Stomach smooth muscle (tissue), 2 donors: ENCODE measurements around the gene LENEP.
"Not testable (repeated sequence)": the region's sequence is repeated elsewhere in the genome, so short reads cannot be mapped to it uniquely, and the experiment has no call there.

Source experiments
- H3K27ac ChIP-seq: one replicate; pipeline ENCODE4 v1.7.0; 2013; ENCODE audit warnings: mild to moderate bottlenecking, low read length, inconsistent platforms
- H3K27me3 ChIP-seq, 2 donors: one replicate each; pipeline ENCODE4 v1.7.0; 2013; ENCODE audit warnings: low read length in 2 of 2; ENCODE audit not compliant: insufficient read depth in 2 of 2, control insufficient read depth in 1 of 2
- H3K36me3 ChIP-seq, 2 donors: one replicate each; pipeline ENCODE4 v1.7.0; 2013; ENCODE audit warnings: low read length in 2 of 2; ENCODE audit not compliant: control insufficient read depth in 2 of 2, insufficient read depth in 2 of 2
- H3K4me1 ChIP-seq: one replicate; pipeline ENCODE4 v1.7.0; 2013; ENCODE audit warnings: low read length; ENCODE audit not compliant: control insufficient read depth, insufficient read depth
- H3K4me3 ChIP-seq, 2 donors: one replicate each; pipeline ENCODE4 v1.7.0; 2013; ENCODE audit warnings: low read length in 2 of 2
- H3K9ac ChIP-seq, 2 donors: one replicate each; pipeline ENCODE4 v1.7.0; 2013; ENCODE audit warnings: low read length in 2 of 2, mild to moderate bottlenecking in 1 of 2
- H3K9me3 ChIP-seq, 2 donors: one replicate each; pipeline ENCODE4 v1.7.0; 2013; ENCODE audit warnings: low read length in 2 of 2; ENCODE audit not compliant: control insufficient read depth in 2 of 2
- donor health status: healthy.
- donor health status: Pancreatic carcinoma.

The LENEP gene

DNA sequence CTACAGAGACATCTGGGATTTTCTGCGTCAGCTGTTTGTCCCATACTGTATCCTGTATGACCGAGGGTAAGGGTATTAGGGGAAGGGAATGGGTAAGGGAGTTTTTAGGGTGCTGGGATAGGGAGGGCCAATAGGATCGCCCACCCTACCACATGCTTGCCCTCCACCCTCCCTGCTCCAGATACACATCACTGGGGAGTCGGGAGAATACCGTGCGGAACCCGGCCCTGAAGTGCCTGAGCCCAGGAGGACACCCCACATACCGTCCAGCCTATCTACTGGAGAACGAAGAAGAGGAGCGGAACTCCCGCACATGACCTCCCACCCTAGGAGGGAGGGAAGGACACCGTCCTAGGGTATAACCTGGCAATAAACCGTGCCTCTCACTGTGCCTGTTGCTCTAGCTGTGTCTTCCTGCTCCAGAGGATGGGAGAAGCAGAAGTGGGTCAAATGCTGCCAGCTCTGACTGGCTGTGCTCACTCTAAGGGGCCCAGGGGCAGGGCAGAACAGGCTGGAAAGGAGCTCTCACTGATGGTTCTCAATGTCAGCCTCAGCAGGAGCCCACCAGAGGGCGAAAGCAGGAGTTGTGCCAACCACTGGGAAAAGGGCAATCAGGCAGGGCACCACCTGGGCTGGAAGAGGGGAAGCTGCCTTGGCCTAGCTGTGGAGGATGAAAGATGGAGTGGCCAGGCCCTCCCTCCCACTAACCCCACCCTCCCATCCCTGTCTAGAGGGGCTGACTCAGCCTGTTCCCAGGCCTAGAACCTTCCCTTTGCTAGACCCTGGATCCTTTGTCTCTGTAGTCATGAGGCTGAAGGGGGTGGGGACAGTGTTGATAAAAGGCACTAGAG is 440 bp upstream of the LENEP start:
- Histone ChIP-seq H3K4me3 (no peak overlapping the region), H3K4me1 (peaks cover 3% of the 10 kb centered on the region), H3K36me3 (peaks cover 20 to 29% of the 10 kb centered on the region in 2 donors), H3K27me3 (no peaks in the 10 kb centered on the region), H3K9me3 (no peaks in the 10 kb centered on the region), H3K9ac (no peak overlapping the region), H3K27ac (no peak overlapping the region)

DNA sequence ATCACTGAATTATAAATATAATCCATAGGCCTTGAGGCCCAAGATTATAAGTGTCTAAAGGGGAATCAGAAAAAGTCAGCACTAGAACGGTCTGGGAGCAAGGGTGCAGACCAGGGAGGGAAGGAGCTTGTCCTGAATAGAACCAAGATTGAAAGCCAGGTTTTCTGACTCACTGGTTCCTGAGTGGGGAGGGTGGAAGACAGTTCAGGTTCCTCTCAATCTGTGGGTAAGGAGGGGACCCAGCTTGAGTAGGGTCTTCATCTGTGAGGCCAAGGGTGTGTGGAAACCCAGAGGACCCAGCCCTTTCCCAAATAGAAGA is 842 bp downstream of the LENEP start:
- no peaks in the 10 kb centered on the region for H3K9me3 ChIP-seq
- peak overlapping the region in 1 of 2 donors; percentile 36 for H3K9ac ChIP-seq
- H3K27me3 ChIP-seq = no peaks in the 10 kb centered on the region
- no peak overlapping the region for H3K27ac ChIP-seq
- peaks cover 8% of the 10 kb centered on the region for H3K4me1 ChIP-seq
- H3K4me3 ChIP-seq = no peak overlapping the region
- H3K36me3 ChIP-seq = peaks cover 14 to 16% of the 10 kb centered on the region in 2 donors

DNA sequence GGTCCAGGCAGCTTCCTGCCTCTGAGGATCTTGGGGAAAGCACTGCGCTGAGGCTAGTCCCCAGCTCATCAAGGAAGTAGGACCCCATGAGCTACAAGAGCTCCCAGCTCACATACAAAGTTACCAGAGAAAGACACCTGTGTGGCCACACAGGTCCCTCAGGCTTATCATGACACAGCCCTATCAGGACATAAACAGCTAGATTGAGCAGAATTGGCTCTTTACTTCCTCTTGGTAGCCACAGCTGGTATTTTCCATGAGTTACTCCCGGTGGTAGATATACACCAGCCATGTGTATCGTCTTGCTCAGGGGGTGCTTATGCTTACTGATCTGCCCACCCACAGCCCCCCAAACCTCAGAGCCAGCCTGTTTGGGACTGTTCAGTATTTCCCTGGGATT is 1.2 kb downstream of the LENEP start:
- Histone ChIP-seq H3K9me3 (no peaks in the 10 kb centered on the region), H3K4me1 (peaks cover 10% of the 10 kb centered on the region), H3K27me3 (no peaks in the 10 kb centered on the region), H3K36me3 (peaks cover 12% of the 10 kb centered on the region in 2 donors), H3K27ac (no peak overlapping the region), H3K9ac (peak overlapping the region in 1 of 2 donors; percentile 36), H3K4me3 (no peak overlapping the region)

GRCh38 chr1:154995301-154995983 is 2.1 kb downstream of the LENEP start:
- not testable (repeated sequence) for H3K36me3 ChIP-seq, H3K27ac ChIP-seq, H3K9me3 ChIP-seq, H3K9ac ChIP-seq, H3K27me3 ChIP-seq, H3K4me3 ChIP-seq
- H3K4me1 ChIP-seq = peaks cover 19% of the 10 kb centered on the region

DNA sequence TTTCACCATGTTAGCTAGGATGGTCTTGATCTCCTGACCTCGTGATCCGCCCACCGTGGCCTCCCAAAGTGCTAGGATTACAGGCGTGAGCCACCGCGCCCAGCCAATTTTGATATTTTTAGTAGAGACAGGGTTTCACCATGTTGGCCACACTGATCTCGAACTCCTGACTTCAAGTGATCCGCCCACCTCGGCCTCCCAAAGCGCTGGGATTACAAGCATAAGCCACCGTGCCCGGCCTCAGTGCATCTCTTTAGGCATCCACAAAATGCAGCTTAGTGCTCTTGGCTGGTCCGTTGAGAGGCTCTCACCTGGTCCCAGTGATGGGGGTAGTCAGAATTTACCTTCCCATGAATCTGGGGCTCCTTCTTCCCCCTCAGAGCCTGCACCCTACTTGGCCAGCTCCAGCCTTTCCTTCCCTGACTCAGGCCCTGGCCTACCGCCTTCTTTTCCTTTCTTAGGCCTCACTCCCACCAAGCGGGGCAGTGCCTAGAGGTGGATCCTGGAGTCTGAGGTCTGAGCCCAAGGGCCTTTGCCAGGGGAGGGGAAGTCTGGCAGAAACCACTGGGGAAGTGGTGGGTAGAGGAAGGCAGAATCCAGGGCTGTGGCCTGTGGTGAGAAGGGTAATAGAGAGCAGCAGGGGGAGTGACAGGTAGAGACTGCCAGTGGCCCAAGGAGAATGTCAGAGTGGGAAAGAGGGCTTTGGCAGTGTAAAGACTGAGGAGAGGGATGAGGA is 3.7 kb downstream of the LENEP start:
- Histone ChIP-seq H3K27me3 (no peaks in the 10 kb centered on the region), H3K27ac (no peak overlapping the region), H3K4me3 (no peak overlapping the region), H3K36me3 (peaks cover 3 to 4% of the 10 kb centered on the region in 2 donors), H3K9me3 (no peaks in the 10 kb centered on the region), H3K9ac (no peak overlapping the region), H3K4me1 (peaks cover 22% of the 10 kb centered on the region)

DNA sequence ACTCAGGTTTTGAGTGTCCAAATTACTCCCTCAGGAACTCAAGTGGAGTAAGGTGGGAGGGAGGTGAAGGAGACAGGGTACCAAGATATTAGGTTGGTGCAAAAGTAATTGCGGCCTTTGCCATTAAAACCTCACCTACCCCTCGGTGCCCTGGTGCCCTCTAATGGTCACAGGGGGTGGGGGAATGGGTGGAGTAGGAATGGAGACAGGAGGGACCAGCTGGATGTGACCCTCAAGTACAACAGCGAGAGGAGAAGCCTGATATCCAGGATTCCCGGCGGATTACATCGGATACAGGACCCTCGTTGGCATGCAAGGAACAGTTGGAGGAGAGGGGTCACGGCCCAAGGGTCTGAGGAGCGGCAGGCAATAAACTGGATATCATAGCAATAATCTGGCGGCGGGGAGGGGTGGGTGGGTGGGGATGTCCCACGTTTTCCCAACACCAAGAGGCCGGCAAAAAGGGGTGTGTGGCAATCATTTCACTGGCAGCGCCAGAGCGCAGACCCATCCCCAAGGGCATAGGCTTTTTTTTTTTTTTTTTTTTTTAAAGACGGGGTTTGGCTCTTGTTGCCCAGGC is 4.9 kb downstream of the LENEP start:
- Histone ChIP-seq H3K27me3 (no peaks in the 10 kb centered on the region), H3K9ac (no peak overlapping the region), H3K36me3 (no peaks in the 10 kb centered on the region), H3K27ac (no peak overlapping the region), H3K4me1 (peaks cover 22% of the 10 kb centered on the region), H3K4me3 (no peak overlapping the region), H3K9me3 (no peaks in the 10 kb centered on the region)

DNA sequence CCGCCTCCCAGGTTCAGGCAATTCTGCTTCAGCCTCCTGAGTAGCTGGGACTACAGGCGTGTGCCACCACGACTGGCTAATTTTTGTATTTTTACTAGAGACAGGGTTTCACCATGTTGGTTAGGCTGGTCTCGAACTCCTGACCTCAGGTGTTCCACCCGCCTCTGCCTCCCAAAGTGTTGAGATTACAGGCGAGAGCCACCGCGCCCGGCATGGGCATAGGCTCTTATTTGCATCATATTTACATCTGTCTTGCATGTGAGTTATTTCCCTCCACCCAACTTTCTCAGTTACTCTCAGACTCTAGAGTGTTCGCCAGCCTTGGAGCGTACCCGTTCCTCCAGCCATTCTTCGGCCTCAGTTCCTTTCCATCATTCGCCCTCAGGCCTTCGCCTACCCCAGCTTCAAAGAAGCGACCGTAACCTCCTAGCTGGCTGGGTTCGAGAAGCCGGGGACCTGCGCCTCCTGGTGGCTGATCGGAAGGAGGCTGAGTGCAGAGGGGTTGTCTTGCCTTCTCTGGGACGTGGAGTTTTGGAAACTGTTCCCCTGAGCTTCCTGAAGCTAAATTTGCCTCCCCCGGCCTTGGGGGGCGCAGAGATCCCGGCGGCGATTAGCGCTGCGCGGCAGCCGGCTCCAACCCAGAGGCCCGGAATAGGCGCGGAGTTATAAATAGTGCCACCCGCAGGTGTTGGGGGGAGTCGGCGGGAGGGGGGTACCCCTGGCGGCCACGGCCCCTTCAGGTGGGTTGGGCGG is 5.6 kb downstream of the LENEP start:
- no peaks in the 10 kb centered on the region for H3K36me3 ChIP-seq
- peaks cover 24% of the 10 kb centered on the region for H3K4me1 ChIP-seq
- H3K27ac ChIP-seq = peak overlapping the region; percentile 98
- peak overlapping the region; percentile 67 to 71 for H3K9ac ChIP-seq
- H3K27me3 ChIP-seq = no peaks in the 10 kb centered on the region
- H3K4me3 ChIP-seq = peak overlapping the region; percentile 46 to 64
- H3K9me3 ChIP-seq = no peaks in the 10 kb centered on the region

GRCh38 chr1:154999571-155000410 is 6.4 kb downstream of the LENEP start:
- no peaks in the 10 kb centered on the region for H3K36me3 ChIP-seq
- peak overlapping the region; percentile 98 for H3K27ac ChIP-seq
- peaks cover 32% of the 10 kb centered on the region for H3K4me1 ChIP-seq
- H3K4me3 ChIP-seq = peak overlapping the region; percentile 58 to 83
- H3K27me3 ChIP-seq = no peaks in the 10 kb centered on the region
- H3K9me3 ChIP-seq = no peaks in the 10 kb centered on the region
- peak overlapping the region; percentile 61 to 69 for H3K9ac ChIP-seq

- peak overlapping the region; percentile 98 for H3K27ac ChIP-seq
- no peaks in the 10 kb centered on the region for H3K27me3 ChIP-seq
- peaks cover 37% of the 10 kb centered on the region for H3K4me1 ChIP-seq
- peak overlapping the region; percentile 83 to 91 for H3K4me3 ChIP-seq
- peak overlapping the region; percentile 69 to 92 for H3K9ac ChIP-seq
- H3K9me3 ChIP-seq = no peaks in the 10 kb centered on the region
- H3K36me3 ChIP-seq = no peaks in the 10 kb centered on the region
Observed at GRCh38 chr1:155000411-155000725, 7.0 kb downstream of the LENEP start.
